ENCODE measurements around the gene DIRAS1. TPM values are rescaled to one million over a fixed set of nuclear protein-coding genes. Genes with fewer than 3 reads are reported as not detected.

The DIRAS1 gene
- total and polyA plus RNA-seq, 2 of the 8 experiments (the other 6 are each of a cell fraction or from before 2014, with no cell fraction given): 20.2 to 22.3 TPM

GRCh38 chr19:2665103-2665502 is 56.1 kb downstream of the DIRAS1 start (continued):
- TF ChIP-seq HDAC2 (IDR thresholded peaks at IDR 0.05; ENCODE audit: borderline replicate concordance in 1 of 2, low read depth in 2 of 2, low read length in 2 of 2) (no peak), POU5F1 (IDR thresholded peaks at IDR 0.05; ENCODE audit: low read depth, low read length) (no peak), SIN3A (conservative IDR thresholded peaks at IDR 0.05 in 1 of 2, IDR thresholded peaks at IDR 0.05 in 1 of 2; ENCODE audit: low read depth in 1 of 2, low read length in 2 of 2) (no peak)

Other genes with a start within 250 kb of the DIRAS1 start
- gene GADD45B, start 245.2 kb downstream of the DIRAS1 start, total RNA-seq (2021; fragmentation: NEBNext Ultra II Directional; extraction: Animal tissue kit (Norgen Biotek cat#: 25700)): 11.0 and 11.4 TPM in 2 replicates
- 7.4 and 12.1 TPM in 2 replicates for gene GADD45B, start 245.2 kb downstream of the DIRAS1 start, polyA plus RNA-seq (2011; rRNA removed)
- gene GNG7, start 18.7 kb downstream of the DIRAS1 start, total RNA-seq (2021; fragmentation: NEBNext Ultra II Directional; extraction: Animal tissue kit (Norgen Biotek cat#: 25700)): 7.0 and 7.8 TPM in 2 replicates
- gene GNG7, start 18.7 kb downstream of the DIRAS1 start, polyA plus RNA-seq (2011; rRNA removed): 2.8 and 5.6 TPM in 2 replicates
- gene SLC39A3, start 18.6 kb upstream of the DIRAS1 start, total RNA-seq (2021; fragmentation: NEBNext Ultra II Directional; extraction: Animal tissue kit (Norgen Biotek cat#: 25700)): 33.0 and 35.8 TPM in 2 replicates
- gene SLC39A3, start 18.6 kb upstream of the DIRAS1 start, polyA plus RNA-seq (2011; rRNA removed): 52.9 and 78.1 TPM in 2 replicates
- 86.8 and 89.0 TPM in 2 replicates for gene SGTA, start 61.9 kb upstream of the DIRAS1 start, total RNA-seq (2021; fragmentation: NEBNext Ultra II Directional; extraction: Animal tissue kit (Norgen Biotek cat#: 25700))
- gene SGTA, start 61.9 kb upstream of the DIRAS1 start, polyA plus RNA-seq (2011; rRNA removed): 130 and 201 TPM in 2 replicates
- 159 and 170 TPM in 2 replicates for gene THOP1, start 64.1 kb upstream of the DIRAS1 start, total RNA-seq (2021; fragmentation: NEBNext Ultra II Directional; extraction: Animal tissue kit (Norgen Biotek cat#: 25700))
- 136 and 181 TPM in 2 replicates for gene THOP1, start 64.1 kb upstream of the DIRAS1 start, polyA plus RNA-seq (2011; rRNA removed)
- 3.9 and 5.7 TPM in 2 replicates for gene ZNF554, start 98.5 kb upstream of the DIRAS1 start, total RNA-seq (2021; fragmentation: NEBNext Ultra II Directional; extraction: Animal tissue kit (Norgen Biotek cat#: 25700))
- 1.8 and 1.9 TPM in 2 replicates for gene ZNF554, start 98.5 kb upstream of the DIRAS1 start, polyA plus RNA-seq (2011; rRNA removed)
- gene ZNF555, start 120.1 kb upstream of the DIRAS1 start, total RNA-seq (2021; fragmentation: NEBNext Ultra II Directional; extraction: Animal tissue kit (Norgen Biotek cat#: 25700)): 5.4 and 5.7 TPM in 2 replicates
- 1.1 and 1.6 TPM in 2 replicates for gene ZNF555, start 120.1 kb upstream of the DIRAS1 start, polyA plus RNA-seq (2011; rRNA removed)
- not detected in 2 replicates for gene ZNF556, start 146.0 kb upstream of the DIRAS1 start, total RNA-seq (2021; fragmentation: NEBNext Ultra II Directional; extraction: Animal tissue kit (Norgen Biotek cat#: 25700))
- gene ZNF556, start 146.0 kb upstream of the DIRAS1 start, polyA plus RNA-seq (2011; rRNA removed): not detected in 2 replicates
- gene ZNF57, start 179.6 kb upstream of the DIRAS1 start, total RNA-seq (2021; fragmentation: NEBNext Ultra II Directional; extraction: Animal tissue kit (Norgen Biotek cat#: 25700)): 8.9 and 9.4 TPM in 2 replicates
- gene ZNF57, start 179.6 kb upstream of the DIRAS1 start, polyA plus RNA-seq (2011; rRNA removed): 3.5 and 4.9 TPM in 2 replicates
- gene ZNF77, start 223.6 kb upstream of the DIRAS1 start, total RNA-seq (2021; fragmentation: NEBNext Ultra II Directional; extraction: Animal tissue kit (Norgen Biotek cat#: 25700)): 3.7 and 4.7 TPM in 2 replicates
- 2.3 and 2.9 TPM in 2 replicates for gene ZNF77, start 223.6 kb upstream of the DIRAS1 start, polyA plus RNA-seq (2011; rRNA removed)

Data from H1 (cell line).